ENCODE results near the gene HYDIN.

Gene HYDIN

DNA sequence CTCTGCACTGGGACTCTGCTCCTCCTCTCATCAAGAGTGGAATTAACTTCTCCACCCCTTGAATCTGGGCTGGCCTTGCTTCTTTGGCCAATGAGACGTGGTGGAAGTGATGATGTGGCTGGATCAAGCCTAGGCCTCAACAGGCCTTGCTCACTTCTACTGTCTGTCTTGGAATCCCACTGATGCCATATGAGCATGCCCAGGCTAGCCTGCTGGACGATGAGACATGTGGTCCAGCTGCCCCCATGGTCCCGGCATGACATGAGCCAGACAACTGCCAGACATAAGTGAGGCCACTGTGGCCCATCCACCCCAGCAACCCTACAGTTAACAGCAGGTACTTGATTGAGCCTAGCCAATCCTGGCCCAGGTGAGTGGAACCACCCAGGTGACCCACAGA lies 448.3 kb downstream of the HYDIN start:
- POLR2A ChIA-PET, result no interaction called here
- CTCF ChIA-PET, result interaction anchor here (4.8 kb wide), 1 partner anchor 12 kb away, joined by 46 read pairs; no protein-coding TSS in a partner anchor
- TF ChIP-seq, protein P1, sequence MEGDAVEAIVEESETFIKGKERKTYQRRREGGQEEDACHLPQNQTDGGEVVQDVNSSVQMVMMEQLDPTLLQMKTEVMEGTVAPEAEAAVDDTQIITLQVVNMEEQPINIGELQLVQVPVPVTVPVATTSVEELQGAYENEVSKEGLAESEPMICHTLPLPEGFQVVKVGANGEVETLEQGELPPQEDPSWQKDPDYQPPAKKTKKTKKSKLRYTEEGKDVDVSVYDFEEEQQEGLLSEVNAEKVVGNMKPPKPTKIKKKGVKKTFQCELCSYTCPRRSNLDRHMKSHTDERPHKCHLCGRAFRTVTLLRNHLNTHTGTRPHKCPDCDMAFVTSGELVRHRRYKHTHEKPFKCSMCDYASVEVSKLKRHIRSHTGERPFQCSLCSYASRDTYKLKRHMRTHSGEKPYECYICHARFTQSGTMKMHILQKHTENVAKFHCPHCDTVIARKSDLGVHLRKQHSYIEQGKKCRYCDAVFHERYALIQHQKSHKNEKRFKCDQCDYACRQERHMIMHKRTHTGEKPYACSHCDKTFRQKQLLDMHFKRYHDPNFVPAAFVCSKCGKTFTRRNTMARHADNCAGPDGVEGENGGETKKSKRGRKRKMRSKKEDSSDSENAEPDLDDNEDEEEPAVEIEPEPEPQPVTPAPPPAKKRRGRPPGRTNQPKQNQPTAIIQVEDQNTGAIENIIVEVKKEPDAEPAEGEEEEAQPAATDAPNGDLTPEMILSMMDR (IDR thresholded peaks at IDR 0.05; ENCODE audit: control extremely low read depth, extremely low read depth, low read depth, missing control alignments), result no peak
- DNase-seq (ENCODE audit: extremely low spot score), result no peak

DNA sequence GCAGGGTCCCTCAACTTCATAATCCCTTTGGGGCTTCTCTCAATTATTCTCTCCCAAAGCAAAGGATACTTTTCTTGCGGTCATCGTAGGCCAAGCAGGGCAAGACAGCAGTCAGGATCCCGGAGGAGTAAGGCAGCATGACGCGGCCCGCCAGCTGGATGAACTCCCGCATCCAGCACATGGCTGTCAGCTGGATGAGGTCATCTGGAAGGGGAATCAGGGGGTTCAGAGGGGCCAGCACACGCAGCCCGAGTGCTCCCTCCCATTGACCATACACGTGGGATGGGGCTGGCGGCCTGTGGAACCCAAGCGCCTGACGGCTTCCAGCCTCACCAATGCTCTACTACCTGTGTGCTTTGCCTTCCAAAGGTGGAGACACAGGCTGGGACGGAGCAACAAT lies 448.7 kb downstream of the HYDIN start:
- TF ChIP-seq, protein P1 (IDR thresholded peaks at IDR 0.05; ENCODE audit: control extremely low read depth, extremely low read depth, low read depth, missing control alignments), result no peak
- no peak for DNase-seq (ENCODE audit: extremely low spot score)
- CTCF ChIA-PET, result interaction anchor here (4.8 kb wide), 1 partner anchor 11 kb away, joined by 46 read pairs; no protein-coding TSS in a partner anchor
- POLR2A ChIA-PET, result no interaction called here

DNA sequence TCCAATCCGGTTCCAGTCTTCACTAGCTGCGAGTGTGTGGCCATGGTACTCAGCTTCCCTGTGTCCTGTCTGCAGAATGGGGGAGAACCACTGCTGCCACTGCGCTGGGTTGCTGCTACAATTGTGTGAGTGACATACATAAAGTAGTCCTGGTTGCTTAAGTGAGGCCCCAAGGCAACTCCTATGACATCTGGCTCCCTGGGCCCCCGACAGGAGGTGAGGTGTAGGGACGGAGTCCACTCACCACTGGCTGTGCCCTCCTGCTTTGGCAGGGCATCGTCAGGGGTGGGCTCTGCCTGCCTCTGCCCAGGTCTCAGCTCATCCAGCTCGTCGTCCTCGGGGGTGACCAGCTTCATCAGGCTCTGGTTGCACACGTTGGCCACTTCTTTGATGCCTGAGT lies 450.0 kb downstream of the HYDIN start:
- TF ChIP-seq, protein P1 (IDR thresholded peaks at IDR 0.05; ENCODE audit: control extremely low read depth, extremely low read depth, low read depth, missing control alignments), result no peak
- CTCF ChIA-PET, result interaction anchor here (4.8 kb wide), 1 partner anchor 10 kb away, joined by 46 read pairs; no protein-coding TSS in a partner anchor
- POLR2A ChIA-PET, result no interaction called here
- no peak for DNase-seq (ENCODE audit: extremely low spot score)

DNA sequence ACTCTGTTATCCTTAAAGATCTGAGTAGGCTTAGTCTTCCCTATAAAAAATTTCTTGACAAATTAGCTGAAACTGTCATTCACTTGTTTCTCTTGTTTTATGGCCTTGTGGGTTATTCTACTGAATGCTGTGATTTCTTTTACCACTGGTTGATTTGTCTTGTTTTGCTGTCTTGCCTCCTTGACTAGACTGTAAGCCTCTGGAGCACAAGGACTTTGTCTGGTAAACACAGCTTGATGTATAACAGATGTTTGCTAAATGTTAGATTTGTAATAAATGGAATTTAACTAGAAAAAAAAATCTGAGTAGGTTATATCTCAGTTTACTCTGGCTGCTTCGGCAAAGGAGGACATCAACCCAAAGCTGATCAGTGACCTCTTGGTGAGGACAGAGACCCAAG lies 451.2 kb downstream of the HYDIN start:
- TF ChIP-seq, protein P1 (IDR thresholded peaks at IDR 0.05; ENCODE audit: control extremely low read depth, extremely low read depth, low read depth, missing control alignments), result no peak
- CTCF ChIA-PET, result interaction anchor here (0.8 to 4.8 kb wide), 2 partner anchors 9 to 410 kb away, joined by 3 to 46 read pairs; no protein-coding TSS in a partner anchor
- POLR2A ChIA-PET, result no interaction called here
- no peak for DNase-seq (ENCODE audit: extremely low spot score)

DNA sequence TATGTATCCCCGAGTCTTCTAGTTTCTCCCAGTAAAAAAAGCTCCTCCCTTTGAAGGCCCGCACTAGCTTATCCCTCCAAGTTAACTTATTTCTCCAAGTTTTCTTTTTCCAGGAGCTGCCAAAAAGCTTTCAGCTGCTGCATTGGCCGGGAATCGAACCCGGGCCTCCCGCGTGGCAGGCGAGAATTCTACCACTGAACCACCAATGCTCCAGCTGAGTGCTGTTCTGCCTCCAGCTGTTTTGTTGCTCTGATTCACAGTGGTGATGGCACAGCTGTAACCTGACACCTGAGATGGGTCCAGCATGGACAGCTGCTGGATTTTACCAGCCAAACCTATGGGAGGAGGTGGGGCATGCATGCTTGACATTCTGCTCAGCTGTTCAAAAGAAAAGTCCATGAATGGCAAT lies 451.6 kb downstream of the HYDIN start:
- CTCF ChIA-PET, result interaction anchor here (0.8 to 4.8 kb wide), 2 partner anchors 8 to 410 kb away, joined by 3 to 46 read pairs; no protein-coding TSS in a partner anchor
- no peak for DNase-seq (ENCODE audit: extremely low spot score)
- TF ChIP-seq, protein P1 (IDR thresholded peaks at IDR 0.05; ENCODE audit: control extremely low read depth, extremely low read depth, low read depth, missing control alignments), result no peak
- POLR2A ChIA-PET, result no interaction called here

DNA sequence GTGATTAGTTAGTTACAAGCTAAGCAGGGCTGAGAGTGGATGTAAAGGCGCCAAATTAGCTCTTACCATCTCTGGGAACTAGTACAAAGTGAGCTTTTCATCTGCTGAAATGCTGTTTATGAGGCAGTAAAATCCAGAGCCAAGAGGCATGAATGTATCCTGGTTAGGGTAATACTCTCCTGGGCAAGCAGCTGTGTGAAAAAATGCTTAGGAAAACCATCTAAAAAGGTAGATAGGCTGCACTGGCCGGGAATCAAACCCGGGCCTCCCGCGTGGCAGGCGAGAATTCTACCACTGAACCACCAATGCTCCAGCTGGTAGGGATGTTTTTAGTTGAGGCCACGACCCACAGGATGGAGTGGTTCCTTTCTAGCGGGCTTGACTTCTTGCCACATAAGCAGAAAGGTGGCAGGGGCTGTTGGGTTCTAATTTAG lies 452.5 kb downstream of the HYDIN start:
- ChIA-PET CTCF (interaction anchor here (4.8 kb wide), 1 partner anchor 7 kb away, joined by 46 read pairs; no protein-coding TSS in a partner anchor), POLR2A (no interaction called here)

More for the DNA sequence above, 452.5 kb downstream of the HYDIN start:
- DNase-seq (ENCODE audit: extremely low spot score), result no peak
- TF ChIP-seq, protein P1 (IDR thresholded peaks at IDR 0.05; ENCODE audit: control extremely low read depth, extremely low read depth, low read depth, missing control alignments), result no peak
